ENCODE measurements around the gene AGBL3.
"Not testable (repeated sequence)": the region's sequence is repeated elsewhere in the genome, so short reads cannot be mapped to it uniquely, and the experiment has no call there.

AGBL3 gene

DNA sequence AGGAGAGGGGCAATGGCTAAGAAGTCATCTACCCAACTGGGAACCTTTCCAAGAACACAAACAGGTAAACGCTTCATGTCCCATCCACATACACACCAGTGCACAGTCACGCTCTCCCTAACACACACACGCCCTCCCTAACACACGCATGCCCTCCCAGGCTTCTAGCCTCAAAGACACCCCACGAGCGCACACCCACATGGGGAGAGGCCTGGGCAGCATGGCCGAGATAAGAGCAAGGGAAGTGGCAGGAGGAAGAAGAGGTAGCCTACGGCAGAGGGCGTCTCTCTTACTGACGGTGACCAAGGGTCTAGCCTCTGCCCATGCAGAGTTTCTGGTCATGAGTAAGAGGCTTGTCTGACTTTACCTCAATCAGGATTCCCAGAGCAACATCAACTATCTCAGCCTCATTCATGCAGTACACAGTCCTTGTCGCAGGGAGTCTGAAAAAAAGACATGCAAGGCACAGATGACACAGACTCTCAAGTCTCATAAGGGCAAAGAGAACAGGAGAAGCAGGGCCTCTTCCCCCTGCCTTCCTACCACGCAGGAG, 181.1 kb downstream of the AGBL3 start:
- DNase-seq (ENCODE audit: low read depth, low spot score): no peak

DNA sequence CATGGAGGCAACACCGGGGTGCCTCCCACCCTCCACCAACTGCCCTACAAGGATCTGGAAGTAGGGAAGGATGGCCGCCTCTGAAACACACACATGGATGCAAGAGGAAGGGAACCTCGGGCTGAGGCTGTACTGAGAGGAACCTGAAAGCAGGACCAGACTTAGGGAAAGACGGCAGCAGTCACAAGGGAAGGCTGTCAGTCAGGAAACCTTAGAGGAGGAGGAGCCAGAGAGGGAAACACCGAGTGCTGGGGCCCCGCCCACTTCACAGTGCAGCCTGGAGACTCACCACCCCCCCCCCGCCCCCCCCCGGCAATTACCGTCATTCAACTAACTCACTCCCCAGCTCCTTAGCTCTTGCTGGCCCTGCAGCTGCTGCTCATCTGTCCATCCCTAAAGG, 181.7 kb downstream of the AGBL3 start:
- DNase-seq (ENCODE audit: low read depth, low spot score): no peak

DNA sequence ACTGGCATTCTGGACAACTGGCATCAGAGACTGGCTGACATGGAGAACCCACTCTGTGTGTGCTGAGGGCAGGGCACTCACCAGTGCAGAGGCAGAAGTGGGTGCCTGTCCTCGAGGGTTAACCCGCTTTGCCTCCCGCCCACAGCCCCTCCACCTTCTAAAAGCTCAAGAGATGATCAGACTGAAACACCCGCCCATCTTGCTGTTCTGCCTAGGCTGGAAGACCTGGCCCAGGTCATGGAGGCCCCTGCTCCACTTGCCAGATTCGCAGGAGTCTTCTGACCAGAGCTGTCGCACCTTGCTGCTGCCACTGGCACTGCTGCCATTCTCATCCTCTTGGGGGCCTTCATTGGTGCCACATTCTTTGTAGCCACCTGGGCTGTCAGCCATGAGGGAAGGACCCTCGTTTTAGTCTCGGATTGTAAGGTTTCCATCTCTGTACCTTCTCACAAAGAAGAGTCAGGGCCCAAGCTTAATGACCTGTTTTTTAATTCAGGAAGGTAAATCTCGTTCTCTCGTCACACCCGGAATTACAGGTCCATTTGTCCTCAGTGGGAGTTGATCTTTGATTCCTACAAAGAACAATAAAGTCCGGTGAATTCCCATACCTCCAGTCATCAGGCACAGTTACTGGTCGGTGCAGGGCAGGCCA, 182.3 kb downstream of the AGBL3 start:
- no peak for DNase-seq (ENCODE audit: low read depth, low spot score)

DNA sequence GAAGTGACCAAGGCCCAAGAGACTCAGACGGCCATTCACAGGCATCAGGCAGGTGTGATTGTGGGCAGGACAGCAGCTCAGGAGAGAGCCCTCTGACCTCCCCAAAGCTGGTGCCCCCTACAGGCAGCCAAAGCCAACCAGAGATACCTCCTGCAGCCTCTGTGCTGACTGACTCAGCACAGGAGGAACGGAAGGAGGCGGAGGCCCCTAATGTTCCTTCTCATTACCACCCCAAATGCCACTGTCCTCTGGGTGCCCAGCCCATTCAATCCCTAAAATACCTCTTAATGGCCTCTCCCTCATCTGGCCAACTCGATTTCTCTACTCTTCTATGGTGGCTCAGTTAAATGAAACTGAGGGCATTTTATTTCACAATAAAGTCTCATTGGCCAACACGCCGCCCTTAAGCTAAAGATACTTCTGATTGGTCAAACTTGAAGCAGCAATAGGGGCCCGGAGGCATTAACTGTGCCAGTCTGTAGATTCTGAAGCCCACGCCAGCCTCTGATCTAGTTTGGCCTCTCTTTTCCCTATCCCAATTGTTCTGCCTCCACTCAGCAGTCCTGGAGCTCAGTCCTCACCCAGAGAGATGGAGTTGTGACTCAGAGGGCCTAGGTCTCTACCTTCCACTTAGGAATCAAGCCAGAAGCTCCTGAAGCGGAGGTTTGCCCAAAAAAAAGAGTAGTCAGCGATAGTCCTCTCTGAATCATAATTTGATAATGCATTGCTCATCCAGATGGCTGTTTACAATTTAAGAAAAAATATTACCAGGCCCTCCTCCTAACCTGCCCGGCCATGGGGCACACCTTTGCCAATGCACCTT, 183.0 kb downstream of the AGBL3 start:
- DNase-seq (ENCODE audit: low read depth, low spot score): no peak

DNA sequence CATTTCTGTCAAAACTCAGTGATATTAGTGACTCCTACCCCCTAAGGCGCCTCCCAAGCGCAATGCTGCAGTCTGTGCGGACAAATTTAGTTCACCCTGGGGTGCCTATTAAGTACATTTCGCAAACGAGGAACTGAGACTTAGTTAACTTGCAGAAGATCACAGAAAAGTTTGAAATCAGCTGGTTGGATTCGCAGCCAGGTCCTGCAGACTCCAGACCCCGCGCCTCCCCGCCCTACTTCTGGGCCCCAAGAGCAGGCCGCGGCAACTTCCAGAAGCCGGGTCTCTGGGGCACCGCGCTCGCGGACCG, 183.6 kb downstream of the AGBL3 start:
- no peak for DNase-seq (ENCODE audit: low read depth, low spot score)

DNA sequence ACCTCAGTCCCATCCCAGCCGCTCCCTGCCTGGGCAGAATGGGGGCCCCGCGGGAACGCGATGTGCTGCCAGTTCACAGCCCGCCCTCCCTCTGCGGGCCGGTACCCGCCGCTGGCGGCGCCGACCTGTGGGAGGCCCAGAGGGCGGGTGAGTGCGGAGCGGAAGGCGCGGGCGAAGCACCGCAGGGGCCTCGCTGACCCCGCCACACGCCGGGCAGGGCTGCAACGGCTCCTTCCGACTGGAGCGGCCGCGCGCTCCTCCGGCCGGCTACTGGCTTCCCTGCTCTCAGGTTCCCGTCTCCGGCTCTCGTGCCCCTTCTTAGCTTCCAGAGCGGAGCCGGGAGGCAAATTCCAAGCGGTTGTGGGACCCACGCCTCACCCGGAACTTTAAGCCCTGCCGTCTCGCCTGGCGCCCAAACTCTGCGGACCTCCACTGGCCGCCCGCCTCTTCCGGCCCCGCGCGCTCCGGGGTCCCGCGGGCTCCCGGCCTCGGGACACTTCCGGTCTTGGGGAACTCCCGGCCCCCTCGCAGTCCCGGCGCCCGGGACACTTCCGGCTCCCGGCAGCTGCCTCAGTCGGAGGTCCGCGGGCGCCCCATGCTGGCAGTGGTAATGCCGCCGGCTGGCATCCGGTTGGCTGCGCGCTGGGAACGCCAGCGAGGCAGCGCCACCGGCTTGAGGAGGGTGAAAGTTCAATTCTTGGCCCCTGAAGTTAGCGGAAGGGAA, 184.1 kb downstream of the AGBL3 start, which contains the start of gene CYREN:
Gene CYREN (minus strand): TSS at position 434 of the 724 bp plus-strand sequence. CDS start 1,785 bp downstream, outside the sequence.
- peak; percentile 85 for DNase-seq (ENCODE audit: low read depth, low spot score)

DNA sequence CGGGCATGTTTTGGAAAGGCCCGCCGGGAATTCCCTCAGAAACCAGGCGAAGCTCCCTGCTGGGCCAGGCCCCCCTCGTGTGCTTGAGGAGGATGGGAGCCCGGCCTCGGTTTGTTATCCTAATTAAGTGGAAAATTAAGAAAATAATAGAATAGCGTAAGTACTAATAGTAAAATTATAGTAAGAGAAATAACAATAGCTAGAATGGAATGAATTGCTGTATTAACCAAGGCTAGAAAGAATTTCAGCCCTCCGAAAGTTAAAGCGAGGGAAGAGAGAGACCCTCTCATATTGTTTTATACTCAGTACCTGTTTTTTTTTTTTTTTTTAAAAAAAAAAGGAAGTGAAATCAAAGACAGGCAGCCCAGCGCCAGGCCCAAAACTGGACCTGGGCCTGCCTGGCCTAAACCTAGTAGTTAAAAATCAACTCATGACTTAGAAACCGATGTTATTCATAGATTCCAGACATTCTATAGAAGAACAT, 184.7 kb downstream of the AGBL3 start:
- not testable (repeated sequence) for DNase-seq (ENCODE audit: low read depth, low spot score)

DNA sequence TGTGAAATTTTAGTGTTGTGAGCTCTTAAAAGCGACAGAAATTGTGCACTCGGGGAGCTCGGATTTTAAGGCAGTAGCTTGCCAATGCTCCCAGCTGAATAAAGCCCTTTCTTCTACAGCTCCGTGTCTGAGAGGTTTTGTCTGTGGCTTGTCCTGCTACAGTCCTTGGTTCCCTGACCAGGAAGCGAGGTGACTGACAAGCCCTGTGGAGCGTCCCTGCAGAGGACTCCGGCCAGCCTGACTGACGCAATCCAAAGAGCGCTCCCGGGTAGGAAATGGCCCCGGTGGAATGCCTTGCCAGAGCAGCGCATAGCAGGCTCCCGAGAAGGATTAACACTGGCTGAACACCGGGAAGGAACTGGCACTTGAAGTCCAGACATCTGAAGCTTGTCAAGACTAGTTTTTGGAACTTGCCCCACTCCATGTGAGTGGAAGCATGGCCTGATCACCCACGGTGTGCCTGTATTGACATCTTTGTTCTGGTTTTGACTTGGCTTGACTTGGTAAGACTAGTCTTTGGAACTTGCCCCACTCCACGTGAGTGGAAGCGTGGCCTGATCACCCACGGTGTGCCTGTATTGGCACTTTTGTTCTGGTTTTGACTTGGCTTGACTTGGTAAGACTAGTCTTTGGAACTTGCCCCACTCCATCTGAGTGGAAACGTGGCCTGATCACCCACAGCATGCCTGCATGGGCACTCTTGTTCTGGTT, 185.4 kb downstream of the AGBL3 start:
- not testable (repeated sequence) for DNase-seq (ENCODE audit: low read depth, low spot score)

DNA sequence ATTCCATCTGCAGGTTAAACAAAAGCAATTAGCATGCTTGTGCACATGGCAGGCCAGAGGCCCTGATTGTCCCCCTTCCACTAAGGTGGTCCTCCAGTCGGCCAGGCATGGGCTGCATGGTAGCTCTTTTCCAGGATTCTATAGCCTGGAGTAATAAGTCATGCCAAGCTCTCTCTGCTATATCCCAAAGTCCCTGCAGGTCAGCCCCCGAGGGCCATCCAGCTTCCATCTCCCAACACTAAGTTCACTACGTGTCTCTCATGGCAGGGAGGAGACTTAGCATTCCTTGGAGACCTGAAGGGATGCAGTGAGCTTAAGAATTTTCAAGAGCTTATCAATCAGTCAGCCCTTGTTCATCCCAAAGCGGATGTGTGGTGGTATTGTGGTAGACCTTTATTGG, 187.6 kb downstream of the AGBL3 start:
- not testable (repeated sequence) for DNase-seq (ENCODE audit: low read depth, low spot score)

DNA sequence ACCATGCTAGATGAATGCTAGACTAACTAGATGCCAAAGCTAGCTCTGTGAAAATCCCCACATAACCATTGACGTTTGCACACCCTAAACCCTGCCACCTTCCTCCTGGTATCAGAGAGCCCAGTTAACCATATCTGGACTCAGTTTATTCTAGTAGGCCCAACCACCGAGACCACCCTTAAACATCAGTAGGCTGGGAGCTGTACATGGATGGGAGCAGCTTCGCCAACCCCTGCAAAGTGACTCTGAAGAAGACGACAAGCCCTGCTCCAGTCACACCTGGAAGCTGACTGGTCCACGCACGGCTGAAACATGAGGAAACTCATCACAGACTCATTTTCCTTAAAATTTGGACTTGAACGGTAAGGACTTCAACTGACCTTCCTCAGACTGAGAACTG, 188.6 kb downstream of the AGBL3 start:
- DNase-seq (ENCODE audit: low read depth, low spot score): no peak

DNA sequence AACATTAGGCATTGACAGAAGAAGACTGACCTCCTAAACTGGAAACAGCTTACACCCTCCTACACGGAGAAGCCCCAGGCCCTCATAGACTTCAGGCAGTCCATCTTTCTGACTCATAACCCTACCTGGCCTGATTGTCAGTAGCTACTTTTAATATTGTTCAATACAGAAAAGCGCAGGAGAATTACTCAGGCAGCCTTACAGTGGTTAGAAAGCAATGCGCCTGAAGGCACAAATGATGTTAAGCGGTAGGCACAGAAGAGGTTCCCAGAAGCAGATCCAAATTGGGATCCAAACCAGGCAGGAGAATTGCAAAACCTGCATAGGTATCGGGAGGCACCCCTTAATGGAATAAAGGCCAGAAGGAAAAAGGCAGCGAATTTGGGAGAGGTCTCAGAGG, 189.6 kb downstream of the AGBL3 start:
- no peak for DNase-seq (ENCODE audit: low read depth, low spot score)

DNA sequence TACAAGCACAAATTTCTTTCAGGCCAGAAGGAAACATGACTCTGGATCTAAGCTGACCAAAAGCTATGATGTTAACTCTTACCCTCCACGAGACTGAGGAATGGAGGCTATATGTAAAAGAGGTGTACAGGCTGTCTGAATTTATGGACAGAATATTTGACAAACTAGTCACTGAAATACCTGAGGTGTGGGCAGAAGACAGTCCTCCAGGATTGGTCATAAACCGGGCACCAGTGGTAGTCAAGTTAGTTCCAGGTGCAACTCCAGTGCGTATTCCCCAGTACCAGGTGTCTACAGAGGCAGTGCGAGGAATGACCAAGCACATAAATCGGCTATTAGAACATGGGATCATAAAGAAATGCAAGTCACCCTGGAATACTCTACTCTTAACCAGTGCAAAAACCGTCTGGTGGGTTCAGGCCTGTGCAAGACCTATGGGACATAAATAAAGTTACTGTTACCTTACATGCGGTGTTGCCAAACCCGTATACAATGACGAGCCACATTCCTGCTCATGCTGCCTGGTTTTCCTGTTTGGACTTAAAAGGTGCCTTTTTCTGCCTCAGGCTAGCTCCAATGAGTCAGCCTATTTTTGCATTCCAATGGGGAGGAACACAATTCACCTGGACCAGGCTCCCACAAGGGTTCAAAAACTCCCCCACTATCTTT, 190.9 kb downstream of the AGBL3 start:
- DNase-seq (ENCODE audit: low read depth, low spot score): no peak

DNA sequence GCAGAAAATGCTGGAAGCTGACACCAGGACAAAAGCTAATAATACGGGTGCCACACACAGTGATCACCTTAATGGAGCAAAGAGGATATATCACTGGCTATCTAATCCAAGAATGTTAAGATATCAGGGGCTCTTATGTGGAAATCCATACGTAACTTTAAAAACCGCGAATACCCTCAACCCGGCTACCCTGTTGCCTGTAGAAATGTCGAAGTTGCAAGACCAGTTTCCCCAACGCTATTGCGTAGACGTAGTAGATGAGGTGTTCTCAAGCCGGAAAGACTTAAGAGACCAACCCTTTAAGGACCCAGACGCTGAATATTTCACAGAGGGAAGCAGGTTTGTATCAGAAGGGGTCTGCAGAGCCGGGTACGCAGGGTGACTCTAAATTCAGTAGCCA, 192.1 kb downstream of the AGBL3 start:
- no peak for DNase-seq (ENCODE audit: low read depth, low spot score)

DNA sequence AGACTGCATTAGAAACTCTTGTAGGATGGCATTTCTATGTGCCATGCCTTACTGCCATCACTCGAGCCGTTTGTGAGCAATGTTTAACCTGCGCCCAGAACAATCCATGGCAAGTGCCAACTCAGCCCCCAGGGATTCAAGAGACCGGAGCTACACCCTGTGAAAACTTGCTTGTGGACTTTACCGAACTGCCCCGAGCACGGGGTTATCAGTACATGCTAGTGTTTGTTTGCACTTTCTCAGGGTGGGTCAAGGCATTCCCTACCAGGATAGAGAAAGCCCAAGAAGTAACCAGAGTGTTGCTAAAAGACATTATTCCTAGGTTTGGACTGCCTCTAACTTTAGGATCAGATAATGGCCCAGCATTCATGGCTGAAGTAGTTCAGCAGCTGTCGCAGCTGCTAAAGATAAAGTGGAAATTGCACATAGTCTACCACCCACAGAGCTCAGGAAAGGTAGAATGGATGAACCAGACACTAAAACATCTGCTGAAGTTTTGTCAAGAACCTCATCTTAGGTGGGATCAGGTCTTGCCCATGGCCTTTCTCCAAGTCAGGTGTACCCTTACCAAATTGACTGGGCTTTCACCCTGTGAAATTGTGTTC, 193.1 kb downstream of the AGBL3 start:
- DNase-seq (ENCODE audit: low read depth, low spot score): no peak

DNA sequence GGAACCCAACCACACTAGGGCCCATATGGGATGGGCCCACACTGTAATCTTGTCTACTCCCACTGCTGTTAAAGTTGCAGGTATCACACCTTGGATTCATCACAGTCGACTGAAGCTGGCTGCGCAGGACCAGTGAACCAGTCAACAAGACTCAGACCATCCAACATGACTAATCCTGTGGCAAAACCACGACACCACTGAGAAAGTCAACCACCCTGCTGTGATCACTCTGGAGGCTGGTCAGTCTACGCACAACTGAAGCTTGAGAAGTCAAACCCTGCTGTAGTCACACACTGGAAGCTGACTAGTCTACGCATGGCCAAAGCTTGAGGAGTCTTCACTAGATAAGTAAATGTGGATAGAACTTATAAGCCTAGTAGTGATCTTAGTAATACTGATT, 193.8 kb downstream of the AGBL3 start:
- DNase-seq (ENCODE audit: low read depth, low spot score): no peak

DNA sequence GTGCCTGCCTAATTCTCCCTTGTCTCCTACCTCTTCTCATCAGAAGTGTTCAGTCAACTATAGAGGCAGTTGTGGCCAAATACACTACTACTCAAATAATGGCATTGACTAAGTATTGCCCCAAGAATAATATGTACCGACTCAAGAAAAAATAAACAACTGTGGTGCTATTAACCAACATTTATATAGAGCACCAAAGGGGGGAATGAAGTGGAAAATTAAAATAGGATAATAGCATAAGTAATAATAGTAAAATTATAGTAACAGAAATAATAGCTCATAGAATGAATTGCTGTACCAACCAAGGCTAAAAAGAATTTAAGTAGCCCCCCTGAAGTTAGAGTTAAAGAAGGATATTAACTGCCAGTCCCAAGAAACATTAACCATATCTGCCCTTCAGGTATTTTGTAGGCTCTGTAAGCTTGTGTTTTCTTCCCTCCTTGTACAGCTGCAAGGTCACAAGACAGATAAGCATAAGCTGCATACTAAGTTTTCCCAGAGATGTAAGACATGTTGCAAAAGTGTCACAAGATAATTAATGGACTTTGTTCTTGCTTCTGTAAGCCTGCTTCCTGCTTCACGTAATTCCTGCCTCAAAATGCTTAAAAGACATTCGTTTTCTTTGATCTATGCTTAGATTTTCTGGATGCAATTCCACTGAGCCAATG, 195.1 kb downstream of the AGBL3 start:
- DNase-seq (ENCODE audit: low read depth, low spot score): no peak

DNA sequence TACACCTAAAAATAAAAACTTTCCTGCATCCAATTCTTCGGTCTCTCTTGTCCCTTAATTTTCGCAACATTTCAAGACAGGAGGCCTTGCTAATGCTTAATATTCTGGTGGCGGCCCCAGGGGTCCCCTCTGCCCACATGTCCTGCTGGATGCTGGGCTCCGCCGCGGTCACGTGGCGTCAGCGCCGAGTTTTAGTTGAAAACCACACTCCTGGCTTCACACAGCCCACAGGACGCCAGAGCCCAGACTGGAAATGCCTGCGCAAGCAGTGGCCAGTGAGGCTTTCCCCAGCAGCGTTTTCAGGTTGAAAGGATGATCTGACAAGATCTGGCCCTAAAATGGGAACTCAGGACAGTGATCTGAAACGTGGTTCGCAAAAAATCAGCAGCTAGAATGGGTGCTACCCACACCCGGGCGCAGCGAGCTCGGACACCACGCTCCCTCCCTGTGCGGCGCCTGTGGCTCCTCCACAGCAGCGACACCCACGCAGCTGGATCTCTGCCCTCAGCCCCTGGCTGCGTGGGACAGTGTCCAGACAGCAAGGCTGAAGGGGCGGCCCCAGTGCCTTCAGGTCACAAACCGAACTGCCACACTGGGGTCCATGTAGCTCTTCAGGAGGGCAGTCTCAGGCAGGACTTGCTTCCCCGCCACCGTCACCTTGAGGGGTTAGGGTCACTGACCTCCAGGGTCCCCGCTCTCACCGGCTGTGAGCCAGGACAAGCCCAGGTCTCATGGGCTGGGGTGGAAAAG, 195.8 kb downstream of the AGBL3 start:
- no peak for DNase-seq (ENCODE audit: low read depth, low spot score)

DNA sequence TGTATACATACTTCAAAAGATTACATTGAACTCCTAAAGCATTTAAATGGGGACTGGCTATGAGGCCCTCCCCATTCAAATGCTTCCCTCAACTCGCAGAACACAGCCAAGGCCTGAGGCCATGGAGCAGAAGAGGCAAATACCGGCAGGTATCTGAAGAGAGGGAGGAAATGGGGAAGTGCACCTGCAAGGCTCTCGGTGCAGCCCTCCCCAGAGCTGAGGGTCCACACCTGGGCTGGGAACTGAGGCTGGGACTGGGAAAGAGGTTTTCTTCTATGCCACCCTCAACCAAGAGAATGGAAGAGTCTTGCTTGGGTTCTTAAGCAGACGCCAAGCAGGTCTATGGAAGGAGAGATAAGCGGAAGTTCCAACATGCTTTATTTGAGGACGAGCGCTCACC, 197.2 kb downstream of the AGBL3 start:
- no peak for DNase-seq (ENCODE audit: low read depth, low spot score)

DNA sequence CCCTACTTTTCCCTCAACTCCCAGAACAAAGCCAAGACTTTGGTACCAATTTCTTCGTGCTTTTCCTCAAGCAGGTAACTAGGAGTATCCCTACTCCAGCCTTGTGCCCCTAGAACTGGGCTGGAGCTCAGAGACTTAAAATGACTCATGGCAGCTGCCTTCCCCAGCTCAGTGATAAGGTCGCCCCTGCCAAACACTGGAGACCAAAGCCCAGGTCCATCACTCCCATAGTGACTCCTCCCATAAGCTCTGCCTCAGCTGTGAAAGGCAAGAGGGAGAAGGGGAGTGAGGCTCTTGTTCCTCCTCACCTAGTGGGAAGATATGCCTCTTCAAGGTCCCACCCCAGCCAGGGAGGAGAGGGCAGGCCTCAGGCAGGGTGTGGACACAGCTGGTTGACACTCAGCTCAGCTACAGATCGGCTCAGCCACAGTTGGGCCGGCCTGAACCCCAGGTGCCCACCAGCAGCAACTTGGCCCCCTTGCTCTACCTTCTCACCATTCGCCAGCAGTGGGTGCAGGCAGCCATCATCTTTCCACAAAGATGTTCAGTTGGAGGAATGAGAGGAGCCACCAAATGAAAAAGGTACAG, 198.0 kb downstream of the AGBL3 start:
- no peak for DNase-seq (ENCODE audit: low read depth, low spot score)

All from activated naive CD8-positive, alpha-beta T cell treated with anti-CD3 and anti-CD28 coated beads, Interleukin-2, amount 50 U/mL, for 16 hours (primary cell).